ENCODE measurements around the gene SETD4. TPM values are rescaled to one million over a fixed set of nuclear protein-coding genes. Genes with fewer than 3 reads are reported as not detected.
A peak's percentile ranks its signal among the peaks of the same experiment; 100 is the strongest.

The SETD4 gene
- total RNA-seq, 1 donor from 2014 or later: 11.9 TPM

DNA sequence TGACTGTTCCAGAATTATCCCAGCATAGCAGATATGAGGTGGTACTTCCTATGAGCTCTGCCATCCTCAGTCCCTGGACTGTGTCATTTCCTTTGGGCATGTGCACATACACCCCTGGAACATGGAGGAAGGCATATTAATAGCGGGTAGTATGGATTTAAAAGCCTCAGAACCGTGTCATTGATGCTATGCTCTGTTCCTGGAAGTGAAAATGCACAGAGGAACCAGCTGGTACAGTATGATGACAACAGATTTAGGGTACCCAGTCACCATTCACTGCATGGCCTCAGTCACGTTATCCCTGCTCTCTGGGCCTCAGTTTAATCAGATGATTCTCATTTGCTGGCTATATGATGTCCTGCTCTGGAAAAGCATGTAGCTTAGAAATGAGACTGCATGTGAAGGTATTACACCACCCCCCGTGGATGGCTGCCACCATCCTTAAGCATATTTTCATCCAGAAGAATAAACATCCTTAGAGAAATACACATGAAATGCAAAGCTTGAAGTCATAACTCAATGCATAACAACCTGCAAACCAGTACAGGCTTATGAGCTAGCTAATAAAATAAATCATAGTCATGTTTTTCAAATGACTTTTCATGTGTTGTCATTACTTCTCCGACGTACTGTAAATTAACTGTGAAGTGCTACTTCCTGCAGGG is 37.8 kb downstream of the SETD4 start:
- TF ChIP-seq, protein P1, sequence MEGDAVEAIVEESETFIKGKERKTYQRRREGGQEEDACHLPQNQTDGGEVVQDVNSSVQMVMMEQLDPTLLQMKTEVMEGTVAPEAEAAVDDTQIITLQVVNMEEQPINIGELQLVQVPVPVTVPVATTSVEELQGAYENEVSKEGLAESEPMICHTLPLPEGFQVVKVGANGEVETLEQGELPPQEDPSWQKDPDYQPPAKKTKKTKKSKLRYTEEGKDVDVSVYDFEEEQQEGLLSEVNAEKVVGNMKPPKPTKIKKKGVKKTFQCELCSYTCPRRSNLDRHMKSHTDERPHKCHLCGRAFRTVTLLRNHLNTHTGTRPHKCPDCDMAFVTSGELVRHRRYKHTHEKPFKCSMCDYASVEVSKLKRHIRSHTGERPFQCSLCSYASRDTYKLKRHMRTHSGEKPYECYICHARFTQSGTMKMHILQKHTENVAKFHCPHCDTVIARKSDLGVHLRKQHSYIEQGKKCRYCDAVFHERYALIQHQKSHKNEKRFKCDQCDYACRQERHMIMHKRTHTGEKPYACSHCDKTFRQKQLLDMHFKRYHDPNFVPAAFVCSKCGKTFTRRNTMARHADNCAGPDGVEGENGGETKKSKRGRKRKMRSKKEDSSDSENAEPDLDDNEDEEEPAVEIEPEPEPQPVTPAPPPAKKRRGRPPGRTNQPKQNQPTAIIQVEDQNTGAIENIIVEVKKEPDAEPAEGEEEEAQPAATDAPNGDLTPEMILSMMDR (IDR thresholded peaks at IDR 0.05): no peak
- H3K27ac Mint-ChIP-seq (ENCODE audit: unreplicated experiment): peak overlapping the region; percentile 71
- H3K36me3 Mint-ChIP-seq (ENCODE audit: low read depth): no peaks in the 10 kb centered on the region
- DNase-seq (ENCODE audit: low spot score): no peak
- no peaks in the 10 kb centered on the region for H3K9me3 Mint-ChIP-seq (ENCODE audit: low read depth)
- no peaks in the 10 kb centered on the region for H3K27me3 Mint-ChIP-seq (ENCODE audit: low read depth)
- H3K4me1 Mint-ChIP-seq (ENCODE audit: low read depth): peaks cover 20% of the 10 kb centered on the region
- H3K4me3 Mint-ChIP-seq (ENCODE audit: unreplicated experiment): no peak overlapping the region

DNA sequence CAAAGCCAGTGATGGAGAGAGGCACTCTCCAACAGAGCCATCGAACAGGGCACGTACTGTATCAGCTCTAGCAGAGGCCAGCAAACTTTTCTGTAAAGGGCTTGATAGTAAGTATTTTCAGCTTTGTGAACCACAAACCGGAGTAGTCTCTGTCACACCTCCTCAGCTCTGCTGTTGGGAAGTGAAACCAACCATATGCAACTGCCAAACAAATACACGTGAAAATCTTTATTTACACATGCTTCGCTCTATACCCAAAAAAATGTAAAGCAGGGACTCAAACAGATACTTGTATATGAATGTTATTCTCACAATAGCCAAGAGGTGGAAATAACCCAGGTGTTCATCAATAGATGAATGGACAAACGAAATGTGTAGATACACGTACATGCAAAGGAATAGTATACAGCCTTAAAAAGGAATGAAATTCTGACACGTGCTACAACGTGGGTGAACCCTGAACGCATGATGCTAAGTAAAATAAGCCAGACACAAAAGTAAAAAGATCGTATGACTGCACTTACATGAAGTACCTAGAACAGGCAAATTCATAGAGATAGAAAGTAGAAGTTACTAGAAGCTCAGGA is 39.0 kb downstream of the SETD4 start:
- TF ChIP-seq, protein P1 (IDR thresholded peaks at IDR 0.05): no peak
- H3K27ac Mint-ChIP-seq (ENCODE audit: unreplicated experiment): no peak overlapping the region
- peaks cover 20% of the 10 kb centered on the region for H3K4me1 Mint-ChIP-seq (ENCODE audit: low read depth)
- no peaks in the 10 kb centered on the region for H3K27me3 Mint-ChIP-seq (ENCODE audit: low read depth)
- DNase-seq (ENCODE audit: low spot score): no peak
- no peaks in the 10 kb centered on the region for H3K9me3 Mint-ChIP-seq (ENCODE audit: low read depth)
- H3K36me3 Mint-ChIP-seq (ENCODE audit: low read depth): no peaks in the 10 kb centered on the region
- H3K4me3 Mint-ChIP-seq (ENCODE audit: unreplicated experiment): no peak overlapping the region

DNA sequence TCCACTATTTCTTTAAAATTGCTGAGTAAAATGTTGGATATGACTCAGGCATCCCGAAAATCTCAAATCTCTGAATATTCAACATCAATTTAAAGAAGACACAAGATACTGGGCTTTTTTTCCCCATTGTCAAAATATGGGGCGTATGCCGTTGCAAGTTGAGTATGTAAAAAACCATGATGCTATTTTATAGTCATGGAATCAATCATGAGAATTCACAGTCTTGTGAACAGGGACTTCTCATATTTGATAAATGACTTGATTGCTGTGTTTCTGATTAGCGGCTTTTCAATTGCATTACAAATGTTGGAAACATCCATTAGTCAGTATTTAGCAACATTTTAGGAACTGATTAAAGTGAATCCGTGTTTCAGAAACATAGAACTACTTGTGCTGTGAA is 45.3 kb downstream of the SETD4 start:
- H3K9me3 Mint-ChIP-seq (ENCODE audit: low read depth): no peaks in the 10 kb centered on the region
- H3K36me3 Mint-ChIP-seq (ENCODE audit: low read depth): peaks cover 2% of the 10 kb centered on the region
- TF ChIP-seq, protein P1 (IDR thresholded peaks at IDR 0.05): no peak
- H3K27me3 Mint-ChIP-seq (ENCODE audit: low read depth): peaks cover 11% of the 10 kb centered on the region
- H3K4me3 Mint-ChIP-seq (ENCODE audit: unreplicated experiment): no peak overlapping the region
- no peak overlapping the region for H3K27ac Mint-ChIP-seq (ENCODE audit: unreplicated experiment)
- DNase-seq (ENCODE audit: low spot score): no peak
- H3K4me1 Mint-ChIP-seq (ENCODE audit: low read depth): no peaks in the 10 kb centered on the region

DNA sequence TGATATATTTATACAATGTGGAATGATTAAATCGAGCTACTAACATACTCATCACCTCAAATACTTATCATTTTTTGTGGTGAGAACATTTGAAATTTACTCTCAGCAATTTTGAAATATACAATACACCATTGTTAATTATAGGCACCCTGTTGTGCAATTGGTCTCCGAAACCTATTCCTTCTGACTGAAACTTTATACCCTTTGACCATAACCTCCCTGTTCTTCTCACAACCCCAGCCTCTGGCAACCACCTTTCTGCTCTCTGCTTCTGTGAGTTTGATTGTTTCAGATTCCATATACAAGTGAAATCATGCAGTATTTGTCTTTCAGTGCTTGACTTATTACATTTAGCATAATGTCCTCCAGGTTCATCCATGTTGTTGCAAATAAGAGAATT is 49.5 kb downstream of the SETD4 start:
- TF ChIP-seq, protein P1 (IDR thresholded peaks at IDR 0.05): no peak
- H3K27me3 Mint-ChIP-seq (ENCODE audit: low read depth): peaks cover 22% of the 10 kb centered on the region
- H3K9me3 Mint-ChIP-seq (ENCODE audit: low read depth): no peaks in the 10 kb centered on the region
- DNase-seq (ENCODE audit: low spot score): no peak
- H3K27ac Mint-ChIP-seq (ENCODE audit: unreplicated experiment): no peak overlapping the region
- H3K4me1 Mint-ChIP-seq (ENCODE audit: low read depth): no peaks in the 10 kb centered on the region
- H3K36me3 Mint-ChIP-seq (ENCODE audit: low read depth): no peaks in the 10 kb centered on the region
- no peak overlapping the region for H3K4me3 Mint-ChIP-seq (ENCODE audit: unreplicated experiment)

DNA sequence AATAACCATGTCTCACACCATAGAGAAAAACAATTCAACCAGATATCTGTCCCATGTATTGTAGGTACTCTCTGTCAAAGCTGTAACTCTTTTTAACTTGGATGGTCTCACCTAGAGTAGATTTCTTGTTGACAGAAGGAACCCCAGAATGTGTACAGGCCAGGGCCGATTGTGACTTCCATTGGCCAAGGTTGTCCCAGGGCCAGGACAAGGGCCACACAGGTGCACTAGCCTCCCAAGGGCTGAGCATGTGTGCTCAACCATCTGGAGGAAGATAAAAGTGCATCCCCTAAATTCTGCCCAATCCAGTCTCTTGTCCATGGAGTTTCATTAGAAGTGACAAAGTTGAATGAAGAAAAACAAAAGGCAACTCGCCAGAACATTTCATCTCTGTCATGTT is 51.8 kb downstream of the SETD4 start:
- no peak overlapping the region for H3K4me3 Mint-ChIP-seq (ENCODE audit: unreplicated experiment)
- no peak overlapping the region for H3K27ac Mint-ChIP-seq (ENCODE audit: unreplicated experiment)
- H3K4me1 Mint-ChIP-seq (ENCODE audit: low read depth): no peaks in the 10 kb centered on the region
- H3K36me3 Mint-ChIP-seq (ENCODE audit: low read depth): no peaks in the 10 kb centered on the region
- peaks cover 24% of the 10 kb centered on the region for H3K27me3 Mint-ChIP-seq (ENCODE audit: low read depth)
- DNase-seq (ENCODE audit: low spot score): peak; percentile 51
- TF ChIP-seq, protein P1 (IDR thresholded peaks at IDR 0.05): no peak
- H3K9me3 Mint-ChIP-seq (ENCODE audit: low read depth): peaks cover 7% of the 10 kb centered on the region
